Renal cortex interstitium (tissue), 11 donors: ENCODE data around the gene EXT2. TPM values are rescaled to one million over a fixed set of nuclear protein-coding genes. Genes with fewer than 3 reads are reported as not detected.
A peak's percentile ranks its signal among the peaks of the same experiment; 100 is the strongest.

Experiments
- DNase-seq, 11 donors: peaks; one replicate each; pipeline ENCODE4 v3.0.0-alpha.2; 2013; ENCODE audit warnings: low read depth in 9 of 11, low spot score in 4 of 11; ENCODE audit errors: extremely low read depth in 1 of 11
- polyA plus RNA-seq, 3 donors: library from polyadenylated mRNA; unstranded; fragments of 120-200 nt; gene quantifications; one replicate each; pipeline ENCODE4 v1.2.1, GENCODE V29; 2013; ENCODE audit not compliant: insufficient read length in 3 of 3

EXT2 gene
- polyA plus RNA-seq, 3 donors = 67.9 to 69.4 (median 68.2) TPM

GRCh38 chr11:44243595-44244343 lies 148.3 kb downstream of the EXT2 start:
- peak; percentile 28 to 71 (median 44) for DNase-seq

DNA sequence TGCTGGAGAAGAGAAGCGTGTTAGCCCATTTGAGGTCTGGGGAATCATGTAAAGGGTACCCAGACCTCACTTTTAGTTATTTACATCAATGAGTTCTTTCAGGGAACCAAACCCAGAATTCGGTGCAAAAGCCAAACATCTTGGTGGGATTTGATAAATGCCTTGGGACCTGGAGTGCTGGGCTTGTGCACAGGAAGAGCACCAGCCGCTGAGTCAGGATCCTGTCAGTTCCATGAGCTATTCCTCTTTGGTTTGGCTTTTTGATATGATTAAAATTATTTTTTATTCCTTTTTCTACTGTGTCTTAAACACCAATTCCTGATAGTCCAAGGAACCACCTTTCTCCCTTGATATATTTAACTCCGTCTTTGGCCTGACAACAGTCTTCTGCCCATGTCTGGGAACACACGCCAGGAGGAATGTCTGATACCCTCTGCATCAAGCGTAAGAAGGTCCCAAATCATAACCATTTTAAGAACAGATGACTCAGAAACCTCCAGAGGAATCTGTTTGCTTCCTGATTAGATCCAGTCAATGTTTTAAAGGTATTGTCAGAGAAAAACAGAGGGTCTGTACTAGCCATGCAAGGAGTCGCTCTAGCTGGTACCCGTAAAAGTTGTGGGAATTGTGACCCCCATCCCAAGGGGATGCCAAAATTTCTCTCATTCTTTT lies 149.3 kb downstream of the EXT2 start:
- no peak for DNase-seq

DNA sequence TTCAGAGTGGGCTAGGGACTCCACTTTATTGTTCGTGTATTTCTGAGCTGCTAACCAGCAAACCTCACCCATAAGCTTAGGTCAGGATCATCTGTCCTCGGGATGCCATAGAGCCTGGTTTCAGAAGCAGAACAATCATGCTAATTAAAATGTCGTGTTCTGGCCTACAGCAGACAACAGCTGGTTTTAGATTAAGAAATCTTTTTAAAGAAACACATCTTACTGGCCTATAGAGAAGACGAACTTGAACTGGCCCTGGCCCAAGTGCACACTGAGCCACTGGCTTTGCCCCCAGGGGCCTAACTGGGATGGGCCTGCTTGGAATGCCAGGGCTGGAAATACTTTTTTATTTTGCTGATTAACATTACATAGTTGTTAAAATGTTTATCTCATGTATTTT lies 151.2 kb downstream of the EXT2 start:
- DNase-seq = no peak

DNA sequence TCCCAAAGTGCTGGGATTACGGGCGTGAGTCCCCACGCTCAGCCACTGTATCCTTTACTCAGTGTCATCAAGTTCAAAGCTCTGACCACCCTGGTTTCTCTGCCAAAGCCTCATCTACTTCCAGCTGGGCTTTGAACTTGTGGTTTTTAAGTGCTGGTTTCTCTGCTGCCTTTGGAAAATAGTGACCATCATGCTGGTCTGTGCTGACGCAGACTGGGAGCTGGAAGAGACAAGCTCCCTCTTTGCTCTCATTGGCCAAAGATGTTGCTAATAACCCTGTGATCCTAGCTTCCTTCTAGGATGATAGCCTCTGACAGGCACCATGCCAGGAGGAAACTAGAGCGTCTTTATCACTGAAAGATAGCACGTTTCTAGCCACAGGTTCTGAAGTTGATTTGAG lies 152.0 kb downstream of the EXT2 start:
- no peak for DNase-seq

- DNase-seq = no peak
These were observed 152.6 kb downstream of the EXT2 start for GRCh38 chr11:44248109-44248508.

DNA sequence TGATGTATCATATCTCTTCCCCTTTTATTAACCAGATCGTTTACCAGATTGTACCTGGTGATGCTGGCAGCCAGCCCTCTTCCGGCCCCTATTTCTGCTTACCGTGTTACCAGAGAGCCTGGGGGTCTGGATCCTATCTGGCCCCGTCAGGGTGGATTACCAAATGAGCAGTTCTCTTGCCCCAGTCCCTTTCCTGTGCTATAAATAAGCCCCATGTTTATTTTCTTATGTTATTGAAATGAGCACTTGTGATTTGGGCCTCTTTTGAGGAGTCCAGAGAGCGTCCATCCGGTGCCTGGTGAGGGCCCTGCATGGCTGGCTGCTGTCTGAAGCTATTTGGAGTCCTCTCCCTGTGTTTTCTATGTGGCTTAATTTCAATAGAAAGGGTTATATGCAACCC lies 154.9 kb downstream of the EXT2 start:
- no peak for DNase-seq

- no peak for DNase-seq
These were observed 157.6 kb downstream of the EXT2 start for GRCh38 chr11:44252999-44253602.

- no peak for DNase-seq
These were observed 160.1 kb downstream of the EXT2 start for GRCh38 chr11:44255406-44256071.

GRCh38 chr11:44256673-44257291 lies 161.3 kb downstream of the EXT2 start:
- DNase-seq = no peak

DNA sequence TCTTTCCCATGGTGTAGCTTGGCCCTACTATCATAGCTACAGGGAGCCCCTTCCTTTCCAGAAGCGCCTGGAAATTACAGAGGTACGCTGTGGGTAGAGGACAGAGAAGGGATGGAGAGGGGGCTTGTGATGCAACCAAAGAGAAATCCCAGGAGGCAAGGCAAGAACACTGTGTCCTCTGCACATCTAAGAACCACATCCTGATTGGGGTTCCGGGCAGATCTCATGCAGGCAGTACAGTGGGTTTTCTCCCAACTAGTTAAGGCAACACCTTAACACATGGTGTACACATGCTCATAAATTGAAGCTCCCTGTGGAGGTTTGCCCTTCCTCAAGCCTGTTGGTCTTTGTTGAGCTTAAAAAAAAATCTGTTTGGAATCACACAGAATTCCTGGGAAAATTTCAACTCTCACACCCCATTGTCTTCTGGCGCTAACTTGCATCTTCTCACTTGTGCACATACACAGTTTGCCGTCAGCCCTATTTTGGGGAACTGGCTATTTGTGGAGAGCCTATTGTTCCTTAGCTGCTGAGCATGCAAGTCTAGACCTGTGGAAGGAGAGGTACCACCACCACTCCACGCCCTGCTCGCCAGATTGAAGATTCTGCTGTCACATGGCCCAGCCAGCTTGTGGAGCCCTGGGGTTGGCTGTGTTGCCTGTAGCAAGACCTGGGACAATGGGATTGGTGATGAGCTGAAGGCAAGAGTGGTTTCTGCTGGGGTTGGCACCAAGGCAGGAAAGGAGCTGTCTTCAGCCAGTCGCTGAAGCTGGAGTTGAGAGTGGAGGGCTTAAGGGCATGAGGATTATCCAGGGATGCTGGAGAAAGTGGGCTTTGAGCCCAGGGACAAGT lies 162.1 kb downstream of the EXT2 start:
- DNase-seq = no peak

DNA sequence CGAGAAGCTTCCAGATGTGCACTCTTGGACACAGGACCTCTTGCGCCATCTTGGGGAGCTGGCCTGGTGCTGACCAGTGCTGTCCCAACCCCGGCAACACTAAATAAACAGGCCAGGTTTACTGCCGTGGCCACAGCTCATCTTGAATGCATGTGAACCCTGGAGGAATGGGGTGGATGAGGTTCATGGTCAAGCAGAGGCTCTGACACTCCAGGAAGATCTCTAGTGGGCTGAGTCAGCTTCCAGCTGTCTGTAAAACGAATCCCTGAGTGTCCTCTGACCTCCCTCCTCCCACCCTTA lies 162.7 kb downstream of the EXT2 start:
- DNase-seq = no peak

GRCh38 chr11:44258839-44259420 lies 163.5 kb downstream of the EXT2 start:
- DNase-seq = no peak

DNA sequence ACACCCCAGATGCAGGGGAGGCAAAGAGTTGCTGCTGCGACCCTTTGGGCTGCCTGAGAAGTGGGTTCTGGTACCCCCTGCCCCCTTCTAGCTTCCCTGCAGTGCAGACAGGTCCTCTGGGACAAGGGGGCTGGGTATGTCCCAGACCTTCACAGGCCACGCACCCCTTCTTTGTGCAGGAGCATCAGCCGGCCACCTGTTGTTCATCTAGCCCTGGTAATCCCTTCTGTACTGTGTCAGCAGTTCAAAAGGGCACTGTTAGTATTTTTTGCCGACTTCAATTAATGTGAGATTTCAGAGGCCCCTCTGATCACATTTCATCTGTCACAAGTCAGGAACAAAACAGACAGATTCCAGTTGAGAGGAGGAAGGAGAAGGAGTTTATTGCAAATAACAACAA lies 164.6 kb downstream of the EXT2 start:
- DNase-seq = no peak

DNA sequence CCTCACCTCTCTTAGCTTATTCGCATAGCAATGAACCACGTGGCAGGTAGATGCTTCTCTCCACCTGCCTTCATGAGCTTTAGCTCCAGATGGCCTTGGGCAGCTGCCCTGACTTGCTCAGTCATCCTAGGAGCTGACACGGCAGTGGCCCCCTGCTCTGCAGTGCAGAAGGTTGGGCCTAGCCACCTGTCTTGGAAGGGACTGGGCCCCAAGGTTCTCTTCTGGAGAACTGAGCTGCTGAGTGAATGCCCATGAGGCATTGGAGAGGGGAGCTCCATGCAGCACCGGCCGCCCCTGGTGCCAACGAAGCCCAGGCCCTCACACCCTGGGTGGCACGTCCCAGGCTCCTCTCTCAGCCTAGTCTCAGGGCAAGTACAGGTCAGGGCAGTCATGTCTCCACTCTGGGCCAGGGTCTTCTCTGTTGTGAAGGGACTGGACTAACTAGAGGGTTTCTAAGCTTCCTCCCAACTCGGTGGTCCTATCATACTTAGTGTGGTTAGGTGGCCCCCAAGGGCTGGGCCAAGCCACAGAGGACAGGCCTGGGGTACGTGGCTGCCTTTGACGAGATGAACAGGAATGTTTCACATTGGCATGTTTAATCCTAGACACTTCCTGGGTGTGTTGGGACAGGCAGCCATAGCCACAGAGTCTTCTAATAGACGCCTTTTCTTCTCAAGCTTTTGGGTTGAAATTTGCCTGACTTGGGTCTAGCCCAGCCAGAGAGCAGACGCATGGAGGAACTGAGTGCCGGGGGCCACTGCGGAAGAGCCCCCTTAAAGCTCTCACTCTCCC lies 166.5 kb downstream of the EXT2 start:
- DNase-seq = no peak

DNA sequence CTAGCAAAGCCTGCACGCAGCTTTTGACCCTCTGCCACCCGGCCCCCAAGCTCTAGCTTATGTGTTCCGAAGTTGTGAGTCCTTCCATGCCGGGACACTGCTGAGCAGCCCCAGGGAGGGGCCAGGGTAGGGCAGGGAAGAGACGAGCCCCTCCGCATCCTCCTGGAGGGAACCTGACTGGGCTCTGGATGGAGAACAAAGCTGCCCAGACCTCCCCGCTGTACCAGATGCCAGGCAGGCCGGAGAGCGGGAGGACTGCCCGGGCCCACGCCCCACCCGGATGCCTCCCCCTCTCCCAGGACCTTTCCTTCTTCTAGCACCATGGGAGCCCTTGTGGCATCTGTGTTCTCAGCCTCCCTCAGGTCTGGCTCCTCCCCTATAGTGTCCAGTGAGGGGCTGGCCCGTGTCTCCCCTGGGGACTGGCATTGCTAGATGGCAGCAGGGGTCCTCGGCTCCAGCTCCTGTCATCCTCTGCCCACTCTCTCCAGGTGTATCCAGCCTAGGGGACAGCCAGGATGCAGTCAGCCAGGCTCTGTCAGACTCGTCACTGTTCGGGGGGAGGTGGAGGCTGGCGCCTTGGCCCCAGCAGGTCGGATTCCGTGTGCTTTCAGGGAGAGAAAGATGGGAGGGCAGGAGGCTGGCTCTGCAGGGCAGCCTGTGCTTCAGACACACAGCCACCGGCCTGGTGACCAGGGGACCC lies 168.4 kb downstream of the EXT2 start:
- no peak for DNase-seq

DNA sequence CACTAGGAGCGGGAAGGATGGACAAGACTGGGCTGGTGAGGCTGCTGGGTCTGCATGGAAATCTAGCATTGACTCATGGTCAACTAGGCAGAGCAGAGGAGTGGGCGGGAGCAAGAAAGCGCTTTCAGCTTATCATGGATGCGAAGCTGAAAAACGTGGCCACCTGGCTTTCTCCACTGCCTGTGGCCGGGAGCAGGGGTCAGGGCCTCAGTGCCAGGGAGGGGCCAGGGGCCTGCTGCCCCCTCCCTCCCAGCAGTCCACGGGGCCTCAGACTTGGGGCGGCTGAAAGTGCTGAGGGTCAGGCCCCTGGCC lies 168.9 kb downstream of the EXT2 start:
- DNase-seq = no peak

DNA sequence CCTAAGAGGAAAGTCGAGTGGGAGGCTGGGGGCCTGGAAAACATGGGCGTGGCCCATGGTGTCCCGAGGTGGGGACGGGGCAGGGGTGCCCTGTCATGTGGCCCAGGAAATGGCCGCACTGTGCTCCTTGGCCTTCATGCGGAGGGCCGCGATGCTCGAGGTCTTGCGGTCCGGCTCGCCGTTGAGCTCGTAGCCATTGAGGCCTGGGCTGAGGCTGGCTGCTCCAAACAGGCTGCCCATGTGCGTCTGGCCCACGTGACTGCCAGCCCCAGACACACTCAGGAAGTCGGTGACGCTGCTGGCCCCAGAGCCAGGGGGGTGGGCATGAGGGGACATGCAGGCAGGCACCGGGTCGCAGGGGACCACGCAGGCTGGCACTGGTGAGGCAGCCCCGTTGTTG lies 169.3 kb downstream of the EXT2 start:
- no peak for DNase-seq
